Activated naive CD4-positive, alpha-beta T cell treated with anti-CD3 and anti-CD28 coated beads, Interleukin-2, amount 10 ng/mL, durations not matched to agents 7 days and 5 days (primary cell): ENCODE results near the gene WAC.
A peak's percentile ranks its signal among the peaks of the same experiment; 100 is the strongest.
"Not testable (repeated sequence)": the region's sequence is repeated elsewhere in the genome, so short reads cannot be mapped to it uniquely, and the experiment has no call there.

Source experiments
- CTCF ChIA-PET: fragments of 350-600 bp; sonication (Branson Sonifier 250); formaldehyde crosslinking; loops from one replicate; lab custom pipeline; 2021; ENCODE audit warnings: antibody characterized with exemption; lab: Charles Lee
- DNase-seq: peaks from one replicate; pipeline ENCODE4 v3.0.0-alpha.2; 2020
- H3K27ac Mint-ChIP-seq: one replicate; pipeline ENCODE4 v1.8.0; 2021; ENCODE audit warnings: mild to moderate bottlenecking, moderate library complexity, mixed read lengths
- H3K27me3 Mint-ChIP-seq: one replicate; pipeline ENCODE4 v1.8.0; 2021; ENCODE audit warnings: mild to moderate bottlenecking, mixed read lengths
- H3K36me3 Mint-ChIP-seq: one replicate; pipeline ENCODE4 v1.8.0; 2021; ENCODE audit warnings: mixed read lengths
- H3K4me1 Mint-ChIP-seq: one replicate; pipeline ENCODE4 v1.8.0; 2021; ENCODE audit warnings: mixed read lengths
- H3K4me3 Mint-ChIP-seq: one replicate; pipeline ENCODE4 v1.8.0; 2021; ENCODE audit warnings: mild to moderate bottlenecking, moderate library complexity, mixed read lengths
- H3K9me3 Mint-ChIP-seq: one replicate; pipeline ENCODE4 v1.8.0; 2021; ENCODE audit warnings: mixed read lengths

Gene WAC

DNA sequence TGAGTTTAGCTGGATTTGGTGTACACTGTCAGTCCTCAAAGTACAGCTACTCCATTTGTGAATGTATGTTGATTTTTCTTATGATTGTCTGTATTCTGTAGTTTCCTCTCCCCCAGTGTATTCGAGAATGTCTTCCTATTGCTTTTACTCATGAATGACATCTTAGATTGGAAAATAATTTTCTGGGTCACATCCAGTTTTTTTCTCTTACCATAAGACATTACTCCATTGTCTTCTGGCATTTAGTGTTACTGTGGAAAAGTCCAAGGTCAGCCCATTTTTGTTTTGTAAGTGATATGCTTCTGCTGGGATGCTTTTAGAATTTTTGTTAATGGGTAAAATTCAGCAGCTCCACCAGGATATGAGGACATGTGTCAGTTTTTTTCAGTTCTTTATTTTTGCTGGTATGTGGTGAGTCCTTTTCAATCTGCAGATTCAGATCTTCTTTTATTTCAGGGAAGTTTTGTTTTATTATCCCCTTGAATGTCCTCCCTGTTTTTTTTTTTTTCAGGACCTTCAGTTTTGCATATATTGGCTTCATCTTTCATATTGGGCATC, 33.6 kb downstream of the WAC start:
- no peak overlapping the region for H3K4me3 Mint-ChIP-seq
- CTCF ChIA-PET = interaction anchor here (1.0 to 1.5 kb wide), 2 partner anchors 15 to 22 kb away, joined by 3 read pairs; no protein-coding TSS in a partner anchor
- H3K4me1 Mint-ChIP-seq = peaks cover 27% of the 10 kb centered on the region
- no peak overlapping the region for H3K27ac Mint-ChIP-seq
- no peaks in the 10 kb centered on the region for H3K27me3 Mint-ChIP-seq
- no peak for DNase-seq
- H3K36me3 Mint-ChIP-seq = peaks cover 58% of the 10 kb centered on the region
- no peaks in the 10 kb centered on the region for H3K9me3 Mint-ChIP-seq

DNA sequence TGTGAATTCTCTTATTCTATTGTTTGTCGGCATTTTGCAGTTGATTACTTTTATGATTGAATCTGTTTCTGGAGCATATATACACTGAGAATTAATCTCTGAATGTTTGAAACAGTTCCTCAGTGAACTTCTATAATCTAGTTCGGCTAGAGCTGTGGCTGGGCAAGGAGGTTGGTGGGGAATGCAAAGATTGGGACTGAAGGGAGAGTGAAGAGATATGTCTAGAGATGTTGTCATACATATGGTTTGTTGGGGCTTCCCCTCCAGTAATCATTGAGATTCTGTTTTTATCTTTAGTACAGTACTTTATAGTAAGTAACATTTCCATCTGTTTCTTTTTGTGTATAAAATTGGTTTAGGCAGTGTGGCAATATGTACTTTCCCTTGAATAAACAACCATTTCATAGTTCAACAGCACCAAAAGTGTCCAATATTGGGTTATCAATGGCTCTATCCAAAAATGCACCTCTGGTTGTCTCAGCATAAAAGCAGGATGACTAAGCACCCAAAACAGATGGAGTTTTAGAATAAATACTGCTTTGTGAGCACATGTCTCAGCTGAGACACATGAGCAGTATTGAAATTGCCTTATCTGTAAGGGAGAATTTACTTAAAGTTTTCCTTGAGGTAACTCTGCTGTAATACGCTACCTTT, 36.7 kb downstream of the WAC start:
- Mint-ChIP-seq H3K9me3 (no peaks in the 10 kb centered on the region), H3K27me3 (no peaks in the 10 kb centered on the region), H3K27ac (peak overlapping the region; percentile 0), H3K4me1 (peaks cover 25% of the 10 kb centered on the region), H3K36me3 (peaks cover 44% of the 10 kb centered on the region), H3K4me3 (no peak overlapping the region)
- CTCF ChIA-PET = no interaction called here
- DNase-seq = no peak

GRCh38 chr10:28570598-28570997, 37.7 kb downstream of the WAC start:
- H3K36me3 Mint-ChIP-seq = peaks cover 47% of the 10 kb centered on the region
- no peak overlapping the region for H3K27ac Mint-ChIP-seq

GRCh38 chr10:28571265-28571664, 38.3 kb downstream of the WAC start:
- DNase-seq = no peak
- H3K36me3 Mint-ChIP-seq = peaks cover 46% of the 10 kb centered on the region
- H3K27ac Mint-ChIP-seq = no peak overlapping the region
- H3K27me3 Mint-ChIP-seq = no peaks in the 10 kb centered on the region
- H3K9me3 Mint-ChIP-seq = no peaks in the 10 kb centered on the region
- CTCF ChIA-PET = no interaction called here
- peaks cover 29% of the 10 kb centered on the region for H3K4me1 Mint-ChIP-seq
- no peak overlapping the region for H3K4me3 Mint-ChIP-seq

More at GRCh38 chr10:28570598-28570997, 37.7 kb downstream of the WAC start:
- DNase-seq = no peak
- CTCF ChIA-PET = no interaction called here
- peaks cover 29% of the 10 kb centered on the region for H3K4me1 Mint-ChIP-seq
- H3K9me3 Mint-ChIP-seq = no peaks in the 10 kb centered on the region
- H3K27me3 Mint-ChIP-seq = no peaks in the 10 kb centered on the region
- H3K4me3 Mint-ChIP-seq = no peak overlapping the region

DNA sequence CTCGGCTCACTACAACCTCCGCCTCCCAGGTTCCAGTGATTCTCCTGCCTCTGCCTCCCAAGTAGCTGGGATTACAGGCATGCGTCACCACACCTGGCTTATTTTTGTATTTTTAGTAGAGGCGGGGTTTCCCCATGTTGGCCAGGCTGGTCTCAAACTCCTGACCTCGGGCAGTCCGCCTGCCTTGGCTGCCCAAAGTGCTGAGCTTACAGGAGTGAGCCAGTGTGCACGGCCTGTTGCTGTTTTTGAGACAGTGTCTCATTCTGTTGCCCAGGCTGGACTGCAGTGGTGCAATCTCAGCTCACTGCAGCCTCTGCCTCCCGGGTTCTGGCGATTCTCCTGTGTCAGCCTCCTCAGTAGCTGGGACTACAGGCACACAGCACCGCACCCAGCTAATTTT, 41.3 kb downstream of the WAC start:
- H3K27me3 Mint-ChIP-seq, H3K4me3 Mint-ChIP-seq, CTCF ChIA-PET, DNase-seq, H3K27ac Mint-ChIP-seq, H3K9me3 Mint-ChIP-seq: not testable (repeated sequence)
- Mint-ChIP-seq H3K36me3 (peaks cover 42% of the 10 kb centered on the region), H3K4me1 (peaks cover 30% of the 10 kb centered on the region)

- Mint-ChIP-seq H3K4me3 (no peak overlapping the region), H3K4me1 (peaks cover 33% of the 10 kb centered on the region), H3K27ac (no peak overlapping the region), H3K36me3 (peaks cover 41% of the 10 kb centered on the region), H3K27me3 (no peaks in the 10 kb centered on the region), H3K9me3 (no peaks in the 10 kb centered on the region)
- no peak for DNase-seq
- CTCF ChIA-PET = no interaction called here
These were observed 42.9 kb downstream of the WAC start for GRCh38 chr10:28575852-28576251.

- no peak overlapping the region for H3K27ac Mint-ChIP-seq
- no peak overlapping the region for H3K4me3 Mint-ChIP-seq
- H3K27me3 Mint-ChIP-seq = no peaks in the 10 kb centered on the region
- peaks cover 45% of the 10 kb centered on the region for H3K4me1 Mint-ChIP-seq
- no peaks in the 10 kb centered on the region for H3K9me3 Mint-ChIP-seq
- CTCF ChIA-PET = interaction anchor here (1.2 kb wide), 1 partner anchor 9 kb away, joined by 4 read pairs; no protein-coding TSS in a partner anchor
- no peak for DNase-seq
- peaks cover 43% of the 10 kb centered on the region for H3K36me3 Mint-ChIP-seq
These were observed 44.6 kb downstream of the WAC start for GRCh38 chr10:28577506-28577905.

DNA sequence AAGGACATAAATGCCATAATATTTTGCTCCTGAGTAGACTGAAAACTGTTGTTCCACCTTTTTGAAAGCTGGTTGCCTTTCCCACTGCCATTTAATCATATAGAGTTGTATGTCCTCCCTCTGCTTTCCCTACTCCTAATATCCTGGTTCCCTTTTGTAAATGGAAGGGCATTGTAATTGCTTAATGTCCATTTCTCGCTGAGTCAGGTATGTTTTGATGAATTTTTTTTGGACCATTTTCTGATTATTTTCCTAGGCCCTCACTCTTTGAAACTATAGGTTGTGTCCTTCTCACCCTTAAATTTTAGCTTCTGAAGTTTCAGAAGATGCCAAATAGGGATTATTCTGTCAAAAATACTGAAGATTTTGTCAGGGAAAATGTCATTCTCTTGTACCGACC, 45.5 kb downstream of the WAC start:
- Mint-ChIP-seq H3K27me3 (no peaks in the 10 kb centered on the region), H3K27ac (no peak overlapping the region), H3K9me3 (no peaks in the 10 kb centered on the region), H3K4me3 (no peak overlapping the region), H3K4me1 (peaks cover 37% of the 10 kb centered on the region), H3K36me3 (peaks cover 41% of the 10 kb centered on the region)
- CTCF ChIA-PET = no interaction called here
- DNase-seq = no peak

- H3K27ac Mint-ChIP-seq = no peak overlapping the region
These were observed 47.9 kb downstream of the WAC start for GRCh38 chr10:28580825-28581224.

GRCh38 chr10:28581916-28582315, 49.0 kb downstream of the WAC start:
- Mint-ChIP-seq H3K27me3 (no peaks in the 10 kb centered on the region), H3K4me3 (no peak overlapping the region), H3K4me1 (peaks cover 29% of the 10 kb centered on the region), H3K27ac (no peak overlapping the region), H3K36me3 (peaks cover 49% of the 10 kb centered on the region), H3K9me3 (no peaks in the 10 kb centered on the region)
- CTCF ChIA-PET = interaction anchor here (1.4 kb wide), 1 partner anchor 16 kb away, joined by 3 read pairs; no protein-coding TSS in a partner anchor
- no peak for DNase-seq

More at GRCh38 chr10:28580825-28581224, 47.9 kb downstream of the WAC start:
- H3K27me3 Mint-ChIP-seq = no peaks in the 10 kb centered on the region
- H3K36me3 Mint-ChIP-seq = peaks cover 47% of the 10 kb centered on the region
- CTCF ChIA-PET = interaction anchor here (1.4 kb wide), 1 partner anchor 15 kb away, joined by 3 read pairs; no protein-coding TSS in a partner anchor
- H3K4me1 Mint-ChIP-seq = peaks cover 30% of the 10 kb centered on the region
- H3K4me3 Mint-ChIP-seq = no peak overlapping the region
- DNase-seq = no peak
- H3K9me3 Mint-ChIP-seq = no peaks in the 10 kb centered on the region

DNA sequence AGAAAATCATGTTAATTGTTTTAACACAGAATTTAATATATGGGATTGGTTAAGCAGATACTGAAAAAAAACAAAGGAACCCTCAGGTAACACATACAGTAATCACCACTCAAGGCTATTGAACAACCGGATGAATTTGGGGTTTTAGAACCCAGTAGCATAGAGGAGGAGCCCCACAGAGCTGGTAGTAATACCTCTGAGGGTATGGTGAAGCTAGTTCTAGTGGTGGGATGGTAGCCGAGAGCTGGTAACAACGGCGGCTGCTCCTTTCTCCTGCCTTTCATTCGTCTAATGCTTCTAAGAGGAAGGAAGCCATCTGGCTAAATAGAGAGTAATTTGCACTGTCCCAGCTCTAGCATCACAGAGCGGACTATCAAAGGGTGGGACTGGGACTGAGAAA, 52.2 kb downstream of the WAC start:
- CTCF ChIA-PET = interaction anchor here (0.6 kb wide), 1 partner anchor 84 kb away, joined by 3 read pairs; no protein-coding TSS in a partner anchor
- Mint-ChIP-seq H3K4me1 (peaks cover 19% of the 10 kb centered on the region), H3K27ac (no peak overlapping the region), H3K9me3 (no peaks in the 10 kb centered on the region), H3K36me3 (peaks cover 47% of the 10 kb centered on the region), H3K4me3 (no peak overlapping the region), H3K27me3 (no peaks in the 10 kb centered on the region)
- DNase-seq = no peak

GRCh38 chr10:28586176-28586575, 53.3 kb downstream of the WAC start:
- Mint-ChIP-seq H3K4me3 (no peak overlapping the region), H3K36me3 (peaks cover 51% of the 10 kb centered on the region), H3K4me1 (peaks cover 14% of the 10 kb centered on the region), H3K27ac (no peak overlapping the region), H3K9me3 (no peaks in the 10 kb centered on the region), H3K27me3 (no peaks in the 10 kb centered on the region)
- CTCF ChIA-PET = interaction anchor here (1.0 kb wide), 1 partner anchor 9 kb away, joined by 4 read pairs; no protein-coding TSS in a partner anchor
- no peak for DNase-seq

DNA sequence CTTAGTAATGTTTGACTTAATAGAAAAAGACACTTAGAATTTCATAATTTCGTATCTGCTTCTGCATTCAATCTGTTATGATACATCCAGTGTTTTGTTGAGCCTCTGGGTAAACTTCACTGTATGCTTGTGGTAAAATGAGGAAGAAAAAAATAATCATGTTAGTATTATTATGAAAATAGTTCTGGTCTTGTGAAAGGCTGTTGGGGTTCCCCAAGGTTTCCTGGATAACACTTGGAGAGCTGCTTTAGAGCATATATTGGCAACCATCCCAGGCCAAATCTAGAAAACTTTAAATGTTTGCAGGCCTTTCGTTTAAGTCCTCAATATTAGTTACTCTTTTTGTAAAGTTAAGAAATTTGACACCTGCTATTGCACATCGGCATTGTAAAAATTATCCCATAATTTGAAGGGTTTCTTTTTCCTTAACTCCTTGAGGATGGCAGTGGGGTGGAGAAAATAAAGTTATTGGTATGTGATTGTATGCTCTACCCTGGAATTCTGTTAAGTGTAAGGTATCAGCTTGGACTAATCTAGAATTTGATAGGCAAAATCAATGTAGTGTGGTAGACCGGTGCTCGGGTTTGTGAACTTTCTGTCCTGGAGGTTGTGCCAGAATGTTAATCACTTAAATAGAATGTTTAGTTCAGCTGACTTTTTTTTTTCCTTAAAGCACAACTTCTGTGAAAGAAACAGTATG, 54.5 kb downstream of the WAC start:
- H3K9me3 Mint-ChIP-seq = no peaks in the 10 kb centered on the region
- no peak for DNase-seq
- H3K36me3 Mint-ChIP-seq = peaks cover 58% of the 10 kb centered on the region
- peaks cover 12% of the 10 kb centered on the region for H3K4me1 Mint-ChIP-seq
- no peak overlapping the region for H3K4me3 Mint-ChIP-seq
- no peak overlapping the region for H3K27ac Mint-ChIP-seq
- H3K27me3 Mint-ChIP-seq = no peaks in the 10 kb centered on the region
- CTCF ChIA-PET = no interaction called here

- Mint-ChIP-seq H3K4me1 (peaks cover 15% of the 10 kb centered on the region), H3K36me3 (peaks cover 61% of the 10 kb centered on the region), H3K9me3 (no peaks in the 10 kb centered on the region), H3K27ac (no peak overlapping the region), H3K4me3 (no peak overlapping the region), H3K27me3 (no peaks in the 10 kb centered on the region)
- DNase-seq = no peak
- CTCF ChIA-PET = no interaction called here
These were observed 55.0 kb downstream of the WAC start for GRCh38 chr10:28587970-28588290.
